PC-9 (cell line): Measurements from ENCODE around the gene CD99L2. TPM values are rescaled to one million over a fixed set of nuclear protein-coding genes. Genes with fewer than 3 reads are reported as not detected.

Experiments used
- BruUV-seq: library from RNA; stranded (reverse); fragments of 400-500 nt; replicated peaks from 2 replicates; lab custom pipeline; 2021; lab: Mats Ljungman, UMichigan
- CTCF ChIA-PET: fragments of 300-600 bp; sonication (Branson Sonifier 250); formaldehyde crosslinking; loops from one replicate; lab custom pipeline; 2022; ENCODE audit warnings: antibody characterized with exemption; lab: Charles Lee
- POLR2A ChIA-PET: fragments of 300-600 bp; sonication (Branson Sonifier 250); formaldehyde crosslinking; loops from one replicate; lab custom pipeline; 2022; ENCODE audit warnings: antibody characterized with exemption; ENCODE audit not compliant: unreplicated experiment; lab: Charles Lee
- DNase-seq, 2 experiments: peaks; one replicate each; pipeline versions ENCODE4 v3.0.0 to v3.0.0-alpha.2; 2015 to 2022; ENCODE audit warnings: mixed read lengths in 1 of 2
- H2AFZ ChIP-seq: fragments of 200-600 bp; sonication (generic); 2 replicates; pipeline ENCODE4 v1.8.1; 2017; ENCODE audit warnings: antibody characterized with exemption
- H3F3A ChIP-seq: fragments of 200-600 bp; sonication (generic); 2 replicates; pipeline ENCODE4 v1.8.1; 2017; ENCODE audit warnings: antibody characterized with exemption, mild to moderate bottlenecking, low read depth; ENCODE audit not compliant: insufficient read depth
- H3K27ac ChIP-seq: fragments of 200-600 bp; sonication (generic); 2 replicates; pipeline ENCODE4 v1.6.1; 2016; ENCODE audit warnings: mixed run types
- H3K27me3 ChIP-seq: fragments of 200-600 bp; sonication (generic); 2 replicates; pipeline ENCODE4 v1.6.1; 2016; ENCODE audit warnings: low read depth, mixed run types; ENCODE audit not compliant: insufficient read depth
- H3K36me3 ChIP-seq: fragments of 200-600 bp; sonication (generic); 2 replicates; pipeline ENCODE4 v1.6.1; 2016; ENCODE audit warnings: low read depth, mixed run types
- H3K4me1 ChIP-seq: fragments of 200-600 bp; sonication (generic); replicated peaks from 2 replicates; pipeline ENCODE4 v1.6.1; 2016; ENCODE audit warnings: mixed run types; ENCODE audit not compliant: insufficient read depth
- H3K4me2 ChIP-seq: fragments of 200-600 bp; sonication (generic); 2 replicates; pipeline ENCODE4 v1.6.1; 2017; ENCODE audit warnings: mixed run types
- H3K4me3 ChIP-seq: fragments of 200-600 bp; sonication (generic); 2 replicates; pipeline ENCODE4 v1.6.1; 2016; ENCODE audit warnings: mixed run types
- H3K79me2 ChIP-seq: fragments of 200-600 bp; sonication (generic); 2 replicates; pipeline ENCODE4 v1.6.1; 2017; ENCODE audit warnings: low read depth, mixed run types
- H3K9me2 ChIP-seq: fragments of 200-600 bp; sonication (generic); 2 replicates; pipeline ENCODE4 v1.8.1; 2017; ENCODE audit warnings: mild to moderate bottlenecking; ENCODE audit not compliant: insufficient read depth
- H3K9me3 ChIP-seq: fragments of 200-600 bp; sonication (generic); 2 replicates; pipeline ENCODE4 v1.8.1; 2016; ENCODE audit warnings: low read depth; ENCODE audit not compliant: insufficient read depth
- H4K20me1 ChIP-seq: fragments of 200-600 bp; sonication (generic); 2 replicates; pipeline ENCODE4 v1.8.1; 2017; ENCODE audit not compliant: insufficient read depth
- EZH2 ChIP-seq: fragments of 200-600 bp; sonication (generic); IDR thresholded peaks from 2 replicates; pipeline ENCODE4 v1.8.0; 2017; ENCODE audit warnings: antibody characterized with exemption, low read depth
- intact Hi-C: fragments of 100-400 bp; cut with micrococcal nuclease; formaldehyde crosslinking; loops from one replicate; pipeline ENCODE4 v1.10.0; 2022; ENCODE audit not compliant: unreplicated experiment
- total RNA-seq: library from RNA; stranded (reverse); gene quantifications from 2 replicates; pipeline ENCODE4 v1.2.3, GENCODE V29; 2021
- TF ChIP-seq, protein P1 (sequence below): fragments of 200-600 bp; sonication (generic); conservative IDR thresholded peaks from 2 replicates; pipeline ENCODE4 v1.6.1; 2017; ENCODE audit warnings: mixed run types, antibody characterized with exemption, mild to moderate bottlenecking, moderate library complexity

Gene CD99L2
- total RNA-seq, 1 experiment from 2014 or later = 22.5 TPM

DNA sequence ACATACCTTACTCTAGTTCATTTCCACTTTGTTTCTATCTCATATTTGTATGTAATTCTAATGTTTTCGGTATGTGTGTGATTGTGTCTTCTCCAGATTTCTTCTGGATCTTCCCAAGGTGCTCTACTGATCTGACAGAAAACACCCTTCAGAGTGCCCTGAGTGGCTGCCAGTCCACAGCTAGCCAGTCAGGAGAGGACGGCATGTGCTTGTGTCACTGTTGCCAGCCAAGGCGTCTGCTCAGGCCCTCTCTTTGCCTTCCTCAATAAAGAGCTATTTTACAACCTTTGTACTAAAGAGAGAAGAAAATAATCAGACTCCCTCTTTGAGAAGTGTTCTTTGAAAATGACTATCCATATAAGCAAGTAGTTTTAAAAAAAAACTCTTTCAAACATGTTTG lies 29.0 kb downstream of the CD99L2 start:
- CTCF ChIA-PET = no interaction called here
- H3K4me3 ChIP-seq = no peak overlapping the region
- BruUV-seq = no TSS peak
- 0 out of 2 replicates have a peak, but pooled peaks cover 4% of the 10 kb centered on the region for H3K36me3 ChIP-seq
- H3K27me3 ChIP-seq = no peaks in the 10 kb centered on the region
- no peaks in the 10 kb centered on the region for H3K9me2 ChIP-seq
- no peak overlapping the region for H3K4me2 ChIP-seq
- intact Hi-C loops = no loop called here
- no peaks in the 10 kb centered on the region for H3K79me2 ChIP-seq
- POLR2A ChIA-PET = no interaction called here
- peaks cover 5% of the 10 kb centered on the region; the same call in 1 of the 2 replicates for H3K4me1 ChIP-seq
- TF ChIP-seq, protein P1, sequence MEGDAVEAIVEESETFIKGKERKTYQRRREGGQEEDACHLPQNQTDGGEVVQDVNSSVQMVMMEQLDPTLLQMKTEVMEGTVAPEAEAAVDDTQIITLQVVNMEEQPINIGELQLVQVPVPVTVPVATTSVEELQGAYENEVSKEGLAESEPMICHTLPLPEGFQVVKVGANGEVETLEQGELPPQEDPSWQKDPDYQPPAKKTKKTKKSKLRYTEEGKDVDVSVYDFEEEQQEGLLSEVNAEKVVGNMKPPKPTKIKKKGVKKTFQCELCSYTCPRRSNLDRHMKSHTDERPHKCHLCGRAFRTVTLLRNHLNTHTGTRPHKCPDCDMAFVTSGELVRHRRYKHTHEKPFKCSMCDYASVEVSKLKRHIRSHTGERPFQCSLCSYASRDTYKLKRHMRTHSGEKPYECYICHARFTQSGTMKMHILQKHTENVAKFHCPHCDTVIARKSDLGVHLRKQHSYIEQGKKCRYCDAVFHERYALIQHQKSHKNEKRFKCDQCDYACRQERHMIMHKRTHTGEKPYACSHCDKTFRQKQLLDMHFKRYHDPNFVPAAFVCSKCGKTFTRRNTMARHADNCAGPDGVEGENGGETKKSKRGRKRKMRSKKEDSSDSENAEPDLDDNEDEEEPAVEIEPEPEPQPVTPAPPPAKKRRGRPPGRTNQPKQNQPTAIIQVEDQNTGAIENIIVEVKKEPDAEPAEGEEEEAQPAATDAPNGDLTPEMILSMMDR = no peak
- no peak for TF ChIP-seq EZH2
- no peak overlapping the region for H3K27ac ChIP-seq
- no peaks in the 10 kb centered on the region for H3F3A ChIP-seq
- H3K9me3 ChIP-seq = no peaks in the 10 kb centered on the region
- DNase-seq = no peak
- no peak overlapping the region for H2AFZ ChIP-seq
- H4K20me1 ChIP-seq = no peaks in the 10 kb centered on the region

DNA sequence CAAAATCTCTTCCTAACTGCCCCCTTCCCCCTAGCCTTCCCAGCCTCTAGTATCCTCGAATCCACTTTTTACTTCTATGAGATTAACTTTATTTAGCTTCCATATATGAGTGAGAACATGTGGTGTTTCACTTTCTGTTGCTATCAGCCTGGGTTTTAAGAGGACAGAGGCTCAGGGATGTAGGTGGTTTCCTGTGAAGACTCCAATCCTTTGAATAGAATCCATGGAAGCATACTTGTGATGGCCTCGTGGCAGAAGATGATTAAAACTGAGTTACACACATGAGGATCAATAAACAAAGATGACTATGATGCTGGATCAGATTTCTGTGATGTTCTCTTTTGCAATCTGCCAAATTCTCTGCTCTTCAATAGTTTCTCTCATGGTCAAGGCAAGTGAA lies 29.8 kb downstream of the CD99L2 start:
- Histone ChIP-seq H3K9me2 (no peaks in the 10 kb centered on the region), H3K9me3 (no peaks in the 10 kb centered on the region), H3K27me3 (no peaks in the 10 kb centered on the region), H3K4me2 (no peak overlapping the region), H2AFZ (no peak overlapping the region), H3F3A (no peaks in the 10 kb centered on the region), H3K79me2 (no peaks in the 10 kb centered on the region), H3K4me1 (peaks cover 2% of the 10 kb centered on the region; the same call in 1 of the 2 replicates), H3K36me3 (0 out of 2 replicates have a peak, but pooled peaks cover 4% of the 10 kb centered on the region), H3K4me3 (no peak overlapping the region), H4K20me1 (no peaks in the 10 kb centered on the region), H3K27ac (no peak overlapping the region)
- ChIA-PET CTCF (no interaction called here), POLR2A (no interaction called here)
- DNase-seq = no peak
- no peak for TF ChIP-seq EZH2
- TF ChIP-seq, protein P1 = no peak
- no TSS peak for BruUV-seq
- intact Hi-C loops = no loop called here

DNA sequence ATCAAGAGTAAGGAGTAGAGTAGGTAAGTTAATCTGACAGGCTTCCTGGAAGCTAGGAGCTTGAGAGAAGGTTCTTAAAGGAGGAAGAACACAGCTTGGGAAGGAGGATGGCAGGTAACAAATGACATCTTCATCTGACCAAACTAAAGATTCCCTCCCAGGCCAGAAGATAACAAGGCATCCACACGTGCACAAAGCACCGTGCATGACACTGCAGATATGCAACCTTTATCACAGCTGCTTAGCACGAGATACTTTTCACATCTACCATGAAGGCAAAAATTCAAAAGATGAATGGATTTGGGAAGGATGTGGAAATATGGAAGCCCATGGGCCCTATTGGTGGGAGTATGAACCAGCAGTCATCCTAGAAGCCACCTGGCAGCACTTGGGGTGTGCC lies 34.3 kb downstream of the CD99L2 start:
- Histone ChIP-seq H3K4me3 (no peak overlapping the region), H4K20me1 (no peaks in the 10 kb centered on the region)
- POLR2A ChIA-PET = no interaction called here

More for the DNA sequence above, 34.3 kb downstream of the CD99L2 start:
- no peaks in the 10 kb centered on the region for H3K9me3 ChIP-seq
- H3F3A ChIP-seq = no peaks in the 10 kb centered on the region
- H3K4me1 ChIP-seq = no peaks in the 10 kb centered on the region
- no peak overlapping the region for H3K27ac ChIP-seq
- intact Hi-C loops = no loop called here
- H3K79me2 ChIP-seq = no peaks in the 10 kb centered on the region
- no peak overlapping the region for H3K4me2 ChIP-seq
- TF ChIP-seq, protein P1 = no peak
- TF ChIP-seq EZH2 = no peak
- no peaks in the 10 kb centered on the region for H3K9me2 ChIP-seq
- H3K27me3 ChIP-seq = no peaks in the 10 kb centered on the region
- no TSS peak for BruUV-seq
- H3K36me3 ChIP-seq = 0 out of 2 replicates have a peak, but pooled peaks cover 4% of the 10 kb centered on the region
- CTCF ChIA-PET = no interaction called here
- H2AFZ ChIP-seq = no peak overlapping the region
- DNase-seq = no peak
